NCI-H82 treated with DMSO at 0.1 percent for 48 hours (cell line): ENCODE data around the gene CCDC192.

ENCODE experiments used
- DNase-seq: peaks from one replicate; lab custom pipeline; 2025; ENCODE audit not compliant: unreplicated experiment; lab: John Stamatoyannopoulos, UW

The CCDC192 gene

DNA sequence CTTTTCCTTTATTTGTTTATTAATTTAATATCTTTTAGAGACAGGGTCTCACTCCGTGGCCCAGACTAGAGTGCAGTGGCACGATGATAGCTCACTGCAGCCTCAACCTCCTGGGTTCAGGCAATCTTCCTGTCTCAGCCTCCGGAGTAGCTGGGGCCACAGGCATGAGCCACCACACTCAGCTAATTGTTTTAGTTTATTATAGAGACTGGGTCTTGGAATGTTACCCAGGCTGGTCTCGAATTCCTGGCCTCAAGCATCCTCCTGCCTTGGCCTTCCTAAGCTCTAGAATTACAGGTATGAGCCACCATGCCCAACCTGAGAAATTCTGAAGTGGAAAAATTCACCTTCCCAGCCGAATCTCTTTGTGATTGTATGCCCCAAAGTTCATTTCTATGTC, 240.9 kb downstream of the CCDC192 start:
- no peak for DNase-seq

DNA sequence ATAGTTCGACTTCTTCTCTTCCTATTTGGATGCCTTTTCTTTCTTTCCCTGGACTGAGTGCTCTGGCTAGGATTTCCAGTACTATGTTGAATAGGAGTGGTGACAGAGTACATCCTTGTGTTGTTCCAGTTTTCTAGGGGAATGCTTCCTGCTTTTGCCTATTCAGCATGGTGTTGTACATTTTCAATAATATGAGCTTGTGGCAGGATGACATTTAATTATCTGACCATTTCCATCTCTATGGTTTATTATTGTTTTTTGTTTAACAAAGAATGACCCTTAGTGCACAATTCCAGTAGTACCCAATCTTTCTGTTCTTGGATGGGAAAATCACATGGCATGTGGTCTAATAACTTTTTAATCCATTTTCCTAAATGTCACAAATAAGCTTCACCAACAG, 244.8 kb downstream of the CCDC192 start:
- no peak for DNase-seq

DNA sequence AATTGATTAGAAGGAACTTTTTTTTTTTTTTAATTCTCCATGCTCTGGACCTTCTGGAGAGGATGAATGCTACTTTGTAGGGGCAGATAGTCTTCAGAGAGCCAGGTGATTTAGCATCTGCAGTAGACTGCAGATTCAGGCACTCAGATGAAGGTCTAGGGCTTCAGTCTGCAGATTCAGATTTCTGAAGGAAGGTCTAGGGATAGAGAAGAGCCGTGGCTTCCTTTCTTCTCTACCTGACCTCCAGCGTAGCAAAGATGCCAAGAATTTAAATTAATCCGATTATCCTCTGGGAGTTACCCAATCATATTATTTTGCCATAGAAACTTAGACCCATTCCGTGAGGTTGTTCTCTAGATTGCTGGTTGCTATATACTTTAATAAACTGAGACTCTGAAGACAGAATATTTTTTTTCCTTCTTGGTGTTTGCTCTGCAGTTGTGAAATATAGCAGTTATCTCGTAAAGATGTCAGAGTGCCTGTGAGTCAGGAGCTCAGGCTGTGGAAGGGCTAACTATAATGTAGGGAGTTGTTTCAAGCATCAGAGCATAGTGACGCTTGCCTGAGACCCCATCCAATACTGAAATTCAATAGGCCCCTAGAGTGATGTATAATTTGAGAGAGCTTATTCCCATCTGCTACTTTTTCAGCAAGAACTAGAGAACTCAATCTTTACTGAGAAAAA, 247.7 kb downstream of the CCDC192 start:
- peak; percentile 59 for DNase-seq

DNA sequence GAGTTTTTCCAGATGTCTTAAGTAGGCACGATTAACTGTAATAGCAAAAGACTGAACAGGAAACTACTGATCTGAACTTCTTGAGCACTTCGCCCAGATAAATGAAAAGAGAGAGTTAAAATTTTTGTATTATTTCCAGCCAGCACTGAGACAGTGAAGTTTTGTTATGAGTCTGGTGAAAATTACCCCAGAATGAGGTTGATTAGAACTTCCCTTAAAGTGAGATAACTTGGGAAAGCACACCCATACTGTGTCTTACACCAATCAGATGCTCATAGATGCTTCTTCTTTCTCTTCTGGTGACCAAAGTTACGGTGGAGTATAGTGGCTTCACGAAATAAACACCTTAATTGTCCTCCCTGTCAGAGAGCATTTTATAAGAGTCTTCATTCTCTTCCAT, 248.6 kb downstream of the CCDC192 start:
- DNase-seq: no peak

DNA sequence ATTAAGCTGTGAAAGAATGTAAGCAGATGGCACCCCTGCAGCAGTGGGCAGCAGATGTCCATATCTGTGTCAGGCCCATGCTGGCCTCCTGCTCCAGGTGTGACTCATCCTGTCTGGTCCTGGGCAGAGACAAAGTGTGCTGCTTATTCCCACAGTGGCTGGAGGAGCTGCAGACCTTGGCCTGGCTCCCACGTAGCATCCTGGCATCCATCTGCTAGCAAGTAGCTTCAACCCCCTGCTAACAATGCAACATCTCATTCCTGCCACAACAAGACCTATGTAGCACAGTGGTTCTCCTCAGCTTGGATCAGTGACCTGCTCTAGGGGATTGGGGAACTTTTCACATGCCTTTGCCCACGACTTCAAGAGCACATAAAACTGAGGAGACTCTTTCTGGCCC, 254.0 kb downstream of the CCDC192 start:
- no peak for DNase-seq

DNA sequence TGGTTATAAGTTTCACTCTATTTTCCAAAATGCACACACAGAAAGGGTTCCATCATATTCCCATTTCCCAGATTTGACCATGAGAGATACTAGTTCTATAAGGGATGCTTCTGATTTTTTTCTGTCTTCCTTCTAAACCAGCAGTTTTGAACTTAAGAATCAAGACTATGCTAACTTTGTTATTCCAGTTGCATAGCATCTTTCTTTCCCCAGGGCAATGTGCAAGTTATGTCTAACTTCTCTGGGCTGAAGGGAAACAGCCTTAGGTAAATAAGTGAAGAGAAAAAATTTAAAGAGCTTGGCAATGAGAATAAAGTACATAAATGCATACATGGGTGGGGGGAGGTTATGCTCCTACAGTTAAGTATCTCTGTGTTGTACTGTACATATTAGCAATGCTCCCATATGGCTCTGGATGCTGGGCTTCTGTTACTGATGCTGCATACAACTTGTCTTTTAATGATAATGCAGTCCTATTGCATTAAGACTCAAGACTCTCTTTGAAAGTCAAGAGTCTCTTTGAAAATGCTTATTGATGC, 254.6 kb downstream of the CCDC192 start:
- no peak for DNase-seq

DNA sequence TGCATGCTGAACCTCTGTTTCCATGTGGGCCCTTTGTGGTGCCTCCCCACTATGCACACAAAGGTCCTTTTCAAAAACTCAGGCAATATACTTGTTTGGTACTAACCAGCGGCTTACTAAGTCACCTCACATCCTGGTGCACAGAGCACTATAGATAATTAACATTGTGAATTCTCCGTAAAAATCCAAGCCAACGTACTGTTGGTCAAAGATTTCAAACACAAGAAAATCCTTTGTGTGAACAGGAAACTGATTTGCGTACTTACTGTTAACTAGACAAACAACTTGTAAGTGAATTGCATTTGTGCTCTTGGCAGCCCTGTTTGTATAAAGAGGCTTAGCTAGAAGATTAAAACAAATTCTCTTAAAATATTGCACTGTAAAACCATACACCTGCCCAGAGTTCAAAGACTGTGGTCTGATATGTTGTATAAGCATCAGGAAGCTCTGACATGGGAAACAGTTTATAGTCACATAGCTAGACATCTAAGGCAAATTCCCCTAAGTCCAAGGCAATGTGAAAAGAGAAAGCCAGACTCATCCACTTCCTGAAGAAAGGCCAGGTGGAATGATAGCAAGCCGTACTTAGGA, 255.3 kb downstream of the CCDC192 start:
- DNase-seq: peak; percentile 42

DNA sequence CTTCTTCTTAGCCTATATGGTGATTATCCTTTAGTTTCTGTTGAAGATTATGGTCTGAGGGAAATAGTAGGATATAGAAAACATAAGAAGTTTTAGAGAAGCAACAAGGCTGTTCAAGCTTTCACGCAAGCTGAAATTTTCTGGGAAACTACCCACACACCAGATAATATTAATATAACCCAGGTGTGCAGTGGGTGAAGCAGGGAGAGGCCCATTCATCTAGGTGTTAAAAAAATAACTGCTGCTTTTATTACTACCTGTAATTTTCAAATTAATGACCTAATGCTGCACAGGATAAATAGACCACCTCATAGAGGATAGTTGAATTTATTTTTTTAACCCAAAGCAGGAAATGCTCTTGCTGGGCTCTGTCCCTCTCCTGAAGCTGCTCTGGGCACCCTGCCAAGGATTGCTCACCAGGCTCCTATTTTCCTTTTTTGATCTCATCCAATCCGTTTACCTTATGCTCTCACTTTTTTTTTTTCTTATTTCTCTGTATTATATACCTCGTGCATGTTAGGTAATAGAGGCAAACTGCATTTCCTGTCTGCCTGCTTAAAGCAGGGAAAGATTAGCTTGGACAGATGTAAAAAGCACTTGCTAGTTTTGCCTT, 256.1 kb downstream of the CCDC192 start:
- DNase-seq: peak; percentile 48

DNA sequence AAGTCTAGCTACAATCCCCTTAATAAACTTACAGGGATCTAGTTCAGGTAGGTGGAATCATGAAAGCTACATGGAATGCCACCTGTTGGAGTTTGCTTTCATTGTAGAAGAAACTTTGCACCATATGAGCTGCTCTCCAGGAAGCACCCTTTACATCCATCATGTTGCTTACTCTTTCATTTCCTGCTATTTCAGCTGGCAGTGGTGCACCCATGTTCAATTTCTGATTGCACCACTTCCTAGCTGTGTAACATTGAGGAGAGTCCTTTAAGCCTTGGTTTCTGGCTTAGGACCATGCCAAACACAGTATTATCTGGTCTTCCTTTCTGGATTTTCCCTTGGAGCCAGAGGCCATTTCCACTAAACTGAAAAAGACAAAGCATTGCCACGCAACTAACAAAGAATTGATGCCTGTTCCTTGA, 257.1 kb downstream of the CCDC192 start:
- DNase-seq: no peak

DNA sequence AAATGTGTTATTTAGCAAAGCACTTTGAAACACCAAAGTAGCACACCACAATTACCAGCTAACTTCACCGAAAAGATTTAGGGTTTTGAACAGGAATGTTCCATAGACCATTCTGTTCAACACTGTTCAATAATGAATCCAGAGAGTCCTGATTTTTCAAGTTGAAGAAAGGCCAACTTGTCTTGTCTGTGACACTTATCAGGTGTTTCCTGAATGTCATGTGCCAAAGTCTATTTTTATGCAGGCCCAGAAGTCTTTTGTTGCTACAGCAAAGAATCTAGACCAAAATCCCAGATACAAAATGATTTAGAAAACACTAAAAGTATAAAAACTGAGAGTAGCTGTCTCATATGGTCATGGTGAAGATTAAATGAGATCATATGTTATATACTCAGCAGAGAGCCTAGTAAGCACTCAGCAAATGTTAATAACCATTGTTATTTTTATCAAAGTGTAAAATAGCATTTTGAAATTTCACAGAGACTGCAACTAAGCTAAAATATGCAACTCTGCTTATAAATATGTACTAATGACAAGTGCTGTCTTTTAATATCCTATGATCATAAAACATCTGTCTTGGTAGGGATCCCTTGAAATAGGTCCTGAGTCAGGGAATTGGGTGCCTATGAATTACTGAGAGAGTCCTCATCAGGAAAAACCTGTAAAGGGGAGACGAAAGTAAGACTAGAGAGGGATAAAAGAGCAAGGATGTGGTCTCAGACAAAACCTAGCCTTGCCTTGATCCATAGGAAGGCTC, 258.0 kb downstream of the CCDC192 start:
- no peak for DNase-seq

DNA sequence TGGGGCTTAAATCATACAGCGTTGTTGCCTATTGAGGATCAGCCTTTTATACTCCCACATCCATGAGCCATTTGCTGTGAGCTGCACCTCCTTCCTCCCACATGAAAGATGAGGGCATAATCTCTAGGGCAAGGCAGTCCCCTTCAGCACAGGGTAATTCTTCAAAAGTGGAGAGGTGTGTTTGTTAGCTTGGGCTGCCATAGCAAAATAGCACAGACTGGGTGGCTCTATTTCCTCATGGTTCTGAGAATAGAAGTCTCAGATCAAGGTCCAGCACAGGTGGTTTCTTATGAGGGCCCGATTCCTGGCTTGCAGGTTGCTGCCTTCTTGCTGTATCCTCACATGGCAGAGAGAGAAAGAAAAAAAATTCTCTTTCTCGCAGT, 258.6 kb downstream of the CCDC192 start:
- DNase-seq: no peak

DNA sequence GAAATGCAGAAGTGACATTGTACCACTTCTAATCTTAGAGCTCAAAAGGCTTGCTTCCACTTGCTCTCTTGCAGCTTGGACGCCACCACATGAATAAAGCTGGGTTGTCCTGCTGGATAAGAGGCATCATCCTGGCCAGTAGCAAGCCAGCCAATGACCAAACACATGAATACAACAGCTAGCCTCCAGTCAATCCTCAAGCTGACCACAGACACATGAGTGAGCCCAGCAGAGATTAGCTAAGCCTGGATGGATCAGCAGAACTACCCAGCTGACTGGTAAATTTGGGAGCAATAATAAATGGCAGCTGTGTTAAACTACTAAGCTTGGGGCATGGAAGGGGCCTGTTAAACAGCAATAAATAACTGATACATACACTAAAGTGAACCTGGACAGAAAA, 259.3 kb downstream of the CCDC192 start:
- DNase-seq: no peak

DNA sequence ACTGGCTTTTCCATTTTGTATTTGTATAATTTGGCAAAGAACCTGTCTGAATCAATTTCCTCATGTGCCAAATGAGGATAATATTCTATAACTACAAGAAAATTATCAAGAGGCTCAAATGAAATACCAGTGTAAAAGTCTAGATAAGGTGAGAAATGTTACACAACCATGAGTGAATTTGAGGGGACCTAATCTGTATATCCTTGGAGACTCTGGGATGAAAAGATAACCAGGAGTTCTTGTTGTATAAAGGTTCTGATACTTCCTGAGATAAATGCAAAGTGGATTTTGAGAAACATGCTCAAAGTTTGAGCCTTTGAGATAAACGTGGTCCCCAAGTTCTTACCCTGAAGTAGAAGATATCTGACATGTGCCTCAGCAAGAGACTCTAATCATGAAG, 260.0 kb downstream of the CCDC192 start:
- no peak for DNase-seq

DNA sequence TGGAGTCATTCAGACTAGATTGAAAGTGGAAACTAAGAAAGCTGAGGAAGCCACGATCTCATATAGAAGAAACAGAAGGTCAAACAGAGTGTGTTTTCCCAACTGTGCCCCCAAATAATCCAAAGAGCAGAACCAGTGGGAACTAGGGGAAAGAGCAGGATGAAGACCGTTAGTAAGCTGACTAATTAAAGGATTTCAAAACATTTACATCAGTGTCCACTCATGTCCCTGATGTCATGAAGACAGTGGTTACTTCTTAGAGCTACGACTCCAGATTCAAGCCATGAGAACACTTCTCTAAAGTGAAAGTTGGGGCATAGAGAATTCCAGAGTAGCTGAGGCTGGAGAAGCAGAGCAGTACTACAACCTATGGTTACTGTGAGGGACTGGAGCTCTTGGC, 260.7 kb downstream of the CCDC192 start:
- no peak for DNase-seq

DNA sequence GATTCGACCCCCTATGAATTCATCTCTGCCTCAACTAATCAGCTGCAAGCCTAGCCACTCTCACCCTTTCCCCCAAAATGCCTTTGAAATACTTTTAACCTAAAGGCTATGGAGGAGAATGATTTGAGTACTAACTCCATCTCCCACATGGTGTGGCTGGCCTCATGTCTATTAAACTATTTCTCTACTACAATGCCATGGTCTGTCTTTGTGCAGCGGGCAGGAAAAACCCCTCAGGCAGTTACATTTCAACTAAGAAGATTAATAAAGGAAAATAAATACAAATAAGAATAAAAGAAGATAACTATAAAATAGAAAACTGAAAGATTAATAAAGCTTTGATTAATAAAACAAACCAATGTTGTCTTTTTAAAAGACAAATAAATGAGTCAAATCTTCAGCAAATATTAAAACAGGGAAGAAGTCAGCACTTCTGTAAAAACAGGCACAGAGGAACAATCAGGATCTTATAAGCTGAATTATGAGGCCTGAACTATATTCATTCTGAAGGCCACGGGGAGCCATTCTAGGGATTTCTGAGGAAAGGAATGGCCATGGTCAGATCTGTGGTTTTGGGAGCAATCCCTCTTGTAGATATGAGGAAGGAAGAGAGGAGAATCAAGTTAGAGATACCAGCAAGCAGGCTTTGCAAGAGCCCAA, 264.3 kb downstream of the CCDC192 start:
- DNase-seq: no peak

DNA sequence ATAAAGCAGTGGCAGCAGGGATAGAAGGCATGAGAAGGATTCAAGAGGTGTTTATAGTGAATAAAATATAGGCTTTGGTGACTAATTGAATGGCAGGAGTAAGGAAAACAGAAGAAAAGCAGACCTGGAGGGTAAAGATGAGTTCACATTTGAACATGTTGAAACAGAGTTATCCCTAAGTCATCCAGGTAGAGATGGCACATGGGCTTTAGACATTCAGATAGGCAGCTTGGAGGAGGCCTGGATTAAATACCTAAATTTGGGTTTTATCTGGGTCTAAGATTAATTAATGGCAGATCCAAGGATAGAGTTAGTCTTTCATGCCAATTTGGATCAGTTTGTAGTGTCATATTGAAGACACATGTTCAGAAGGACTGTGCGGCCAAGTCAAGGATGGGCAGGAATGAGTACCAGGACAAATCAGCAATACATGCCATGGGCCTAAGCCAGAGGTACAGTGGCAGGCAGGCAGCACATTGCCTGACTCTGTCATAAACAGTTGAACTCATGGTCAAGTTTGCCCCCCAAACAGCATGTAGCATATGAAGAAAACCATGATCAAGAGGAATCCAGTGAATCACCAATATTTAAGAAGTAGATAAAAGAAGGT, 264.9 kb downstream of the CCDC192 start:
- no peak for DNase-seq

DNA sequence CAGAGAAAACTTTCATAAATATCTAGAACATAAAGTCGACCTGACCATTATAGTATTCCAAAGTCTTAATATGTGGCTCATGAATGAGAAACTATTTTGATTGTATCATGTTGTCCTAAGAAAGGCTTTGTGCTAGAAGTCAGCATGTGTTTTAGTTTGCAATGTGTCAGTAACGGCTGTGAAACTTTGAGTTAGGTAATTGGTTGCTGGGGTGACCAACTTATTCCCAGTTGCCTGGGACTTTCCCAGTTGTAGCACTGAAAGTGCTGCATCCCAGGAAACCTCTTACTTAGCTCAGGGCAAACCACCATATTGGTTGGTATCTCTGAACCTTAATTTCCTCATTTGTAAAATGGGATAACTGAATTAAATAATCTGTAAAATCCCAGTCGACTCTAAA, 265.8 kb downstream of the CCDC192 start:
- DNase-seq: no peak

DNA sequence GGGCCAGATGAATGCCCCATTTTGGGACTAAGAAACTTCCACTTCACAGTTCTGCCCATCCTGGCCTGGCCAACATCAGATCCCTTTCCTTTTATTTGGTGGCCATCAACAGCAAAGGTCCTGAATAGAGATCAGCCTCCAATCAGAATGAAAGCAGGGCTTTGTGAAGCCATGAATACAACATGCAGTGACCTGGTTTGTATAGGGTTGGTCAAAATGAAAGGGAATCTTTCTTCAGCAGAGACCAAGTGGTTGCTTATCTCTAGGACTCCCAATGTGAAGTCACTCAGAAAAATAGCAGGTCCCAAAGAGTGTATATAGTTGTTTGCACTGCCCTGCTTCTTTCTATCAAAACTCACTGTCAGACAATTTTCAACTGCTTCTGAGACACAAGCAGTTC, 266.5 kb downstream of the CCDC192 start:
- no peak for DNase-seq

DNA sequence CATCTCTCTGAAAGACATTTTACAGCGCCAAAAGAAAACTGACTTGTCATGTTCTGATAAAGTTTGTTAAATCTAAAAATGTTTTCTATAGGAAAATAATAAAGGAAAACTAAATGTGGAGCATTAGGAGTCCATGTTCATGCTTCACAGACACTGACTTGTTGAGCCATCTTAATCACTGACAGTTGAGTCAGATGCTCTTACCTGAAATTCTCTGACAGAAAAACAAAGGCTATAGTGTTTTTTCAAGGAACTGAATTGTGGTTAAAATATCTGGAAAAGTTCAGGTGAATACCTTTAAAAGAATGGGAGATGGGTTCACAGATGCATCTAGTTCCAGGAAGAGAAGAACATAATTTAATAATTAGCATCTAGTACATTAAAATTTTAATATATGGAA, 266.9 kb downstream of the CCDC192 start:
- no peak for DNase-seq

DNA sequence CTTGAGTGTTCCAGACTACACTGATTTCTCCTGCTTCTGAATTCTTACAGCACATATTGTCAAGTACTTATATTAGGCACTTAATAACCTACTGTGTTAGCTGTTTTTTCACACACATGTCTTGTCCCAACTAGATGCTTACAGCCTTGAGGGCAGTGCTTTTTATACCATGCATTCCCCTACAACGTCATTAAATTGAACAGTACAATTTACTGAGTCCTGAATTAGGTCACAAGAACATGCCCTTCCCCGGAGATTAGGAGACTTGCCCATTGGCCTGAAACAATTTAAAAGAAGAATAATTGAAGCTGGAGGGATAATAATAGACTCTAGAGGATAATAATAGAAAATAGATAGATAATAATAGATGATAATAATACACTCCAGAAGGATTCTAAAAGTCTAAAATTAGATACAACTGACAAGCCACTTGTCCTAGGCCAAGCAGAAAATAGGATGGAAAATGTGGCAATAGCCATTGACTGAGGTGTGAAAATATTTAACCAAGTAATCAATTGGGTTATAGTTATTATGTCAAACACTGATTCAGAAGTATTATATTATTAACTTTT, 267.7 kb downstream of the CCDC192 start:
- DNase-seq: no peak
